Raji (cell line): ENCODE measurements around the gene CARMIL1.

Experiments
- POLR2A ChIP-seq: IDR thresholded peaks from 2 replicates; pipeline ENCODE4 v1.6.1; 2011; ENCODE audit warnings: low read depth, low read length, control low read depth; ENCODE audit not compliant: insufficient read depth

Gene CARMIL1

GRCh38 chr6:25314509-25315175, 35.5 kb downstream of the CARMIL1 start:
- no peak for TF ChIP-seq POLR2A

DNA sequence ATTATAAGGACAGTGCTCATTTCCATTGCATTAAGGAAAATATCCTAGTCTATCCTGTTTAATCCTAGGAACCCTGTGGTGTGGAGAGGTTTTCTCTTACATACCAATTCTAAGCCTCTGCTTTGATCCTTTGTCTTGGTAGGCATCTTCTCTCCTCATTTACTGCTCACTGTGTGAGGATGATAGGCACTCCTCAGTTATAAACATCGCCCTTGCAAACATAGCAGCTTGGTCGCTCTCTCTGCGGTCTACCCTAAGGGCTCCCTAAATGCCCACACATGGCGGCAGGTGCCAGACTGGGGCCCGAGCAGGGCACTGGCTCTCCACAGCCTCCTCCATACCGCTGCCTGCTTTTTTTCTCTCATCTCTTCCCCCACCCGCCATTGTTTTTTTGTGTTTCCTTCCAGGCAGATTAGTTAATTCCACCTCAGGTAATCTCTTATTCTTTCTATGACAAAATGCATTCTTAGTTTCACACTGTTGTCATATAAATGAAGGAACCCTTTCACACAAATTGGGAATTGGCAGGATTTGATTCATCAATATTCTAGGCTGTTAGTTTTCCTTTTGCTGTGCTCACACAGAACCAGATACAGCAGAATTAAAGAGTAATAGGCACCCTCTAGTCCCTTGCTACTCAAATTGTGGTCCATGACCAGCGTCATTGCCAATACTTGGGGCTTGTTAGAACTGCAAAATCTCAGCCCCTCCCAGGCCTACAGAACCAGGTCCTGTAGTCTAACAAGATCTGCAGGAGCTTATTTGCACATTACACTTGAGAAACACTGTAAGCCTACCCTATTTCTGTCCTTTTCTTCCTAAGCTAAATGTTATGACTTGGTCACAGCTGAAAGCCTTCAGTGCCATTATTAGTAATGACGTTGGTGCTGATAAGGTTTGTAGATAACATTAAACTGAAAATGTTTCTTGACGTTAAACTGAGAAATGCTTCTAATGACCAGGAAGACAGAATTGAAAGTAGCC, 36.3 kb downstream of the CARMIL1 start:
- TF ChIP-seq POLR2A: no peak

- no peak for TF ChIP-seq POLR2A
Observed at GRCh38 chr6:25316626-25317025, 37.5 kb downstream of the CARMIL1 start.

DNA sequence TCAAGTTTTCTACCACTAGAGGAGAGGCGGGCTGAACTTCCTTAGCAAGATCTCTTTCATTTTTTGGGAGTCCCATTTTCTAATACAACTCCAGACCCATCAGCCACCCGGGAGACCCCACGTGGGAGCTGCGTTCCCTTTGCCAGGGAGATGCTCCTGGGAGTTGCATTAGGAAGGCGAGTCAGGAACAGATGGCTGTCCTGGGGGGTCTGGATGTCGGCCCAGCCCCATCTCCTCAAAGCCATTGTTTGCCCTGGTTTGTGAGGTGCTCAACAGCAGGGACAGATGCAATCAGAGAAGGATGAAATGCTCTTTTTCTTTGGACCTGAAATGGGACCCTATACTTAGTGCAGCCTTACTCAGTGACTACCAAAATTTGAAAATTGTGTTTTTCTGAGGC, 39.4 kb downstream of the CARMIL1 start:
- no peak for TF ChIP-seq POLR2A

DNA sequence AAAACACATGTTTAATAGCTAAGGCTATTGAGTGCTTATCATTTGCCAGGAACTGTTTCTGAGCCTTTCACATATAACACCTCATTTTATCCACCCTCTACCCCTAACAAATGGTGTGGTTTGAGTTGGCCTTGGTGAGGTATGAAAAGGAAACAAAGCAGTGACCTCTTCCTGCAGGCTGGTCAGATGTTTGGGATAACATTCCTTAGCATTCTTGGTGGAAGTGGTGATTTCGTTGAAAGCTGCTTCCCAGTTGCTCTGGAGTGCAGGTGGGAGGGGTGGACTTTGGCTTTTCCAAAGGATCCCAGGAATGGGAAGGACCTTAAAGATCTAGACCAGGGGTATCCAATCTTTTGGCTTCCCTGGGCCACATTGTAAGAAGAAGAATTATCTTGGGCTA, 41.3 kb downstream of the CARMIL1 start:
- no peak for TF ChIP-seq POLR2A

GRCh38 chr6:25322692-25323091, 43.5 kb downstream of the CARMIL1 start:
- TF ChIP-seq POLR2A: no peak

DNA sequence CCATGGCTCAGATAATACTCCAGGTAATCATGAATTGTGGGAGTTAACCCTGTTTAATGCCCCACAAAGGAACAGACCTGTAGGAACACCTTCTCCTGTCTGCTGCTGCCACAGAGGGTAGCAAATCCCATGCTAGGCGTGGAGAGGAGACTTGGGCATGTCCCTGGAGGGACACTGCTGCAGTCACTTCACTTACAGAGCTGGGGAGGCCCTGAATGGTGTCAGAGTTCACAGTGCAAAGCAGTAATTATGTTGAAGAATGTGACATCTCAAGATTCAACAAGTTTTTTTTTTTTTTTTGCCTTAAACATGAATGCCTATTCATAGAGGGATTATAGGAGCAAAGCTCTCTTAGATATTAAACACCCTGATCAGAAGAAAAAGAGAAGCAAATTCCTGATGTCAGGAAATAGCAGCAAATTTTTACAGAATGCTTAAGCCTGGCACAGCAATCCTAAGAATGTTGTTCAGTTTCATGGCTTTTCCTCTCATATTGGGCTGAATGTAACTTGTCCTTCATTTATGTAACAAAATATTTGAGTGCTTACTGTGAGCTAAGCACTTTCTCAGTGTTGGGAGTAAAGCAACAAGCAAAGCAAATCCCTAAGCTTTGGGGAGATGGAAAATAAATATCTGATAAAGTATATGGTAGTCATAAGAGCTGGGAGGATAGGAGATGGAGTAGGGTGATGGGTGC, 45.0 kb downstream of the CARMIL1 start:
- TF ChIP-seq POLR2A: no peak

DNA sequence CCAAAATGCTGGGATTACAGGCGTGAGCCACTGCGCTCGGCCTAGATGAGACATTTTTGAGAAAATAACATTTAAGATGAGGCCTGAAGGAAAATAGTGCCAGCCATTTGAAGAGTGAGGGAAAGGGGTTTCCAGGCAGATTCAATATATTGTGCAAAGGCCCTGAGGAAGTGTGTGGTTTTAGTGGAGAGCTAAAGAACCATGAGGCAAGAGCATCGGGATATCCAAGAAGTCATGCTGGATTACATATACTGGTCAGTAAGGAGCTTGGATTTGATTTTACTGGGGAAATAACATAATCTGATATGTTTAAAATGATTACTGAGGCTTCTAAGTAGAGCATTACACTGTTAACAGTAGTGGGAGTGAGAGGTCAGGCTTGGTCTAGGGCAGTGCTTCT, 47.0 kb downstream of the CARMIL1 start:
- no peak for TF ChIP-seq POLR2A

DNA sequence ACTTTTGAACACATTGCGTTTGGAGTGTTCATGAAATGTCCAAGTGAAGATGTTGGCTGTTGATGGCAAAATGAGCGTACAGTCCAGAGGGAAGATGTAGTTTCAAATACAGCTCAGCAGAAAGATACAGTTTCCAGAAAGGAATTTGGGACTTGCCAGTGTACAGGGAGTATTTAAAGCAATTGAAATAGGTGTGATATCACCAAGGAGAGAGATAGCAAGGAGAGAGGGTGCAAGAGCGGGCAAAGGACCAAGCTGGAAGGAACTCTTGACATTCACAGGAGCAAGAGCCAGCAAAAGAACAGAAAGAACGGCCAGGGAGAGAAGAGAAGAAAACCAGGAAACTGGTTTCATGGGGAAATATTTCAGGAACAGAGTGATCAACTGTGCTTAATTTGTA, 47.8 kb downstream of the CARMIL1 start:
- no peak for TF ChIP-seq POLR2A

DNA sequence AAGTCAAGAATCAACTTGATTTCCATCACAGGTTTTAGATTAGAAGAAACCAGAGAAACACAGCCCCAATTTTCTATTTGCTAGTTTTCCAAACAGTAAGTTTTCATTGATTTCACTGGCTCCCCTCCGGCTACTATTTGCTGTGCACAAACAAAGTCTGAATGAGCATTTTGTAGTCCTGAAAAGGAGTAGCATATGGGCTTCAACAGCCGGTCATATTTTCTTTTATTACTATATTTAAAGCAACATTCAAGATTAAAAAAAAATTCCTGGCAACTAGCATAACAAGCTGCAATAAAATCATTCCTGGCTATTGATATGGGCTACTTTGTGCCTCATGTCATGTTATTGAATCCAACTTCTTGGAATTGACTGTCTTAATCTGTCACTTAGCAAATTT, 48.3 kb downstream of the CARMIL1 start:
- no peak for TF ChIP-seq POLR2A

DNA sequence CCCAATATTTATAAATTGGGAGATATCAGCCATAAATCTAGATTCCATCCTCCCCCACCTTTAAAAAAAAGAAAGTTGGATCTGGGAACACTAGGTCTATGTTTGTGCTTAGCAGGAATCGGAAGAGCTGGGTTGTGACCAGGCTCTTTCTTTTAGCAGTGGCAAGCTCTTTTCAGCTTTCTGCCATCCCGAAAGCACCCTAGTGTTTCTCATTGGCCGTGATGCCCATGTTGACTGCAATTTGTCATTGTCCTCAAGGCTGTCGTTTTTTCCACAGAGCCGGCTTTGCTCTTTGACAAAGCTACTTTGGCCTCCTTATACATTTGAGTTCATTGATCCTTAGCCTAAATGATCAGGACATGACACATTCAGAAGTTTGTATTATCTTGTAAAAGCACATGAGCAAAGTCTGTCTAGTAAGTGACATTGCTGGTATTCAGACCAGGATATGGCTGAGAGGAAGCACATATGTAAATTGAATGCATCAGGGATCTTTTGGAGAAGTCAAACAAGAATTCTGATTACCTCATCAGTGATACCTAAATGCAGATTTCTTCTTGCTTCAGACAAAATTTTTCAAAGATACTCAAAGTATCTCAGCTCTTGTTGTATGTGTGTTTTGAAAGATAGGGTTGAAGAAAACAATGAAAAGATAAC, 50.1 kb downstream of the CARMIL1 start:
- TF ChIP-seq POLR2A: no peak

GRCh38 chr6:25329982-25330381, 50.8 kb downstream of the CARMIL1 start:
- no peak for TF ChIP-seq POLR2A

GRCh38 chr6:25330796-25331685, 51.9 kb downstream of the CARMIL1 start:
- TF ChIP-seq POLR2A: no peak

- TF ChIP-seq POLR2A: no peak
Observed at GRCh38 chr6:25332165-25332564, 53.0 kb downstream of the CARMIL1 start.

DNA sequence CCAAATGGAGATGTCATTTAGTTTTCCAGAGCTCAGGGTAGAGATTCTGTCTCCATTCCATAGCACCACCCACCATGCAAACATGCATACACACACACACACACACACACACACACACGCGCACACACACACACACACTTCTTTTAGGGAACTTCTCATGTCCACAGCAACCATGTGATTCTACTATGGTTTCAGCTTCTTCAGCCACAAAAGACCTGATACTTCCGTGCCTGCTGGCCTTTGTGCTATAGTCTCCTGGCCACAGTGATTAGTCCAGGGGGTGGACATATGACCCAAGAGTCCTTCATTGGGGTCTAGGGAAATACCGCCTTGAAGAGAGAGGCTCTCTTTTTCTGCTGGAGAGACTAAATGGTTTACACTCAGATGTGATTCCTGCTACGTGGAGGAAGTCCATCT, 53.5 kb downstream of the CARMIL1 start:
- TF ChIP-seq POLR2A: no peak

DNA sequence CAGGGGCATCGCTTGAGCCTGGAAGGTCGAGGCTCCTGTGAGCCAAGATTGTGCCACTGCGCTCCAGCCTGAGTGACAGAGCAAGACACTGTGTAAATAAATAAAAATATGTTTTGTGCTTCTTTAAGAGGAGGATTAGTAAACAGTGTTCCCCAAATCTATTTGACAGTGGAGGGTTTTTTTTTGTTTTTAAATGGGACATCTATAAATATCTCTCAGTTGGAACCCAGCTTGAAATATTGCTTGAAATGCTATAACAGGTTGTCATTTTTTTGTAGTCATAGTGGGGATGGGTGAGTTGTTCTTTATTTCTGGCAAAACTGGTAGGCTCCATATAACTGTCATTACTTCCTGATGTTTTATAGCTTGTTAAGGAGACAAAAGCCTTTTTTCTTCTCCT, 54.3 kb downstream of the CARMIL1 start:
- no peak for TF ChIP-seq POLR2A
